Measurements from ENCODE around the gene TRAF3.

- TF ChIP-seq CTCF (IDR thresholded peaks at IDR 0.05; ENCODE audit: insufficient read depth, low read length, poor library complexity, severe bottlenecking) (no peak), EZH2phosphoT487 (conservative IDR thresholded peaks at IDR 0.05; ENCODE audit: low read length) (no peak)
Measured at GRCh38 chr14:102802834-102803523, 25.7 kb downstream of the TRAF3 start.
